SH-SY5Y (cell line): ENCODE data around the gene SGTB.

Source experiments
- GATA2 ChIP-seq: IDR thresholded peaks from 2 replicates; pipeline ENCODE4 v1.6.1; 2011; ENCODE audit warnings: mild to moderate bottlenecking, low read depth, low read length
- GATA3 ChIP-seq: IDR thresholded peaks from 2 replicates; pipeline ENCODE4 v1.6.1; 2011; ENCODE audit warnings: low read depth, mild to moderate bottlenecking, low read length, moderate library complexity

- no peak for TF ChIP-seq GATA3
- TF ChIP-seq GATA2, result no peak
Observed at GRCh38 chr5:65730910-65731309, 9.0 kb upstream of the SGTB start.
